ENCODE data around the gene NABP2. TPM values are rescaled to one million over a fixed set of nuclear protein-coding genes. Genes with fewer than 3 reads are reported as not detected.

The NABP2 gene
- total RNA-seq, 1 experiment from 2014 or later, result 49.0 TPM

GRCh38 chr12:56204275-56204674 is 19.9 kb upstream of the NABP2 start:
- Histone ChIP-seq H4K5ac (ENCODE audit: insufficient read length, low read depth, low read length) (no peak overlapping the region), H3K9me3 (ENCODE audit: control insufficient read depth, low read depth, low read length) (no peaks in the 10 kb centered on the region), H3K4me2 (ENCODE audit: insufficient read depth, insufficient read length, low read length) (no peak overlapping the region), H2BK15ac (ENCODE audit: low read depth, low read length) (no peak overlapping the region), H3K4ac (ENCODE audit: low read depth, low read length) (no peak overlapping the region), H2BK5ac (ENCODE audit: insufficient read length, low read length) (no peak overlapping the region), H3K4me1 (ENCODE audit: insufficient read depth, low read length) (no peaks in the 10 kb centered on the region), H3T11ph (ENCODE audit: low read length) (no peak overlapping the region), H2BK12ac (ENCODE audit: insufficient read length, low read depth, low read length) (no peak overlapping the region), H3K79me2 (ENCODE audit: insufficient read depth, low read length) (no peaks in the 10 kb centered on the region), H3K14ac (ENCODE audit: insufficient read depth, low read length) (no peak overlapping the region), H3K27me3 (ENCODE audit: insufficient read depth, low read length) (no peaks in the 10 kb centered on the region), H3K23ac (ENCODE audit: insufficient read length, low read depth, low read length) (no peak overlapping the region), H3K79me1 (ENCODE audit: insufficient read depth, low read depth, low read length, poor library complexity, severe bottlenecking) (no peaks in the 10 kb centered on the region), H2BK20ac (ENCODE audit: low read depth, low read length, poor library complexity, severe bottlenecking) (no peak overlapping the region), H3K27ac (ENCODE audit: insufficient read length, low read depth, low read length) (no peak overlapping the region), H2AK5ac (ENCODE audit: insufficient read length, low read length) (no peak overlapping the region), H2AFZ (ENCODE audit: low read length) (no peak overlapping the region), H3K9ac (ENCODE audit: extremely low read depth, insufficient read length, low read length) (no peak overlapping the region), H4K20me1 (ENCODE audit: control insufficient read depth, insufficient read depth, insufficient read length) (no peaks in the 10 kb centered on the region), H3K23me2 (ENCODE audit: insufficient read length, low read depth, low read length, poor library complexity, severe bottlenecking) (no peaks in the 10 kb centered on the region), H4K8ac (replicated peaks; ENCODE audit: insufficient read length, low read depth, low read length) (no peak overlapping the region), H4K91ac (ENCODE audit: insufficient read length, low read depth, low read length) (no peak overlapping the region), H3K56ac (ENCODE audit: insufficient read length, low read depth, low read length) (no peak overlapping the region), H2BK120ac (ENCODE audit: low read depth, low read length, poor library complexity, severe bottlenecking) (no peak overlapping the region), H3K18ac (ENCODE audit: insufficient read length, low read depth, low read length) (no peak overlapping the region)
- H3K9me3 Mint-ChIP-seq, result no peaks in the 10 kb centered on the region
- no peak for TF ChIP-seq CTCF (conservative IDR thresholded peaks at IDR 0.05)
- H3K27ac Mint-ChIP-seq, result peak overlapping the region in 2 of 3 experiments; percentile 13 to 14; a peak in 3 of 7 replicates
- H3K27me3 Mint-ChIP-seq (ENCODE audit: low read depth), result no peaks in the 10 kb centered on the region
- no peaks in the 10 kb centered on the region for H3K4me1 Mint-ChIP-seq
- H3K4me3 Mint-ChIP-seq, result no peak overlapping the region
- DNase-seq, result no peak
- peaks cover 21 to 49% (median 39%) of the 10 kb centered on the region in 3 experiments; a peak in 6 of 7 replicates for H3K36me3 Mint-ChIP-seq (ENCODE audit: insufficient read depth in 1 of 3, low read depth in 3 of 3)
